Adrenal gland (tissue), 12 donors: ENCODE results near the gene TUBGCP6. TPM values are rescaled to one million over a fixed set of nuclear protein-coding genes. Genes with fewer than 3 reads are reported as not detected.

ENCODE experiments used
- DNase-seq, 7 donors: peaks; one replicate each; pipeline ENCODE4 v3.0.0-alpha.2; 2019 to 2020
- H3K27ac ChIP-seq, 5 donors: fragments of 200-600 bp; sonication (generic) in 4 of 5; 1 replicate in 3 of 5; 2 replicates in 2 of 5; pipeline versions ENCODE4 v1.5.1 to v1.8.0; 2016 to 2020; ENCODE audit warnings: mild to moderate bottlenecking in 1 of 5
- H3K27me3 ChIP-seq: fragments of 200-600 bp; 2 replicates; pipeline ENCODE4 v1.8.0; 2021
- H3K36me3 ChIP-seq, 2 donors: fragments of 200-600 bp; replicated peaks in 1 of 2; 1 replicate in 1 of 2; 2 replicates in 1 of 2; pipeline versions ENCODE4 v1.5.1 to v1.8.0; 2018 to 2022
- H3K4me1 ChIP-seq, 2 donors: fragments of 200-600 bp; replicated peaks in 1 of 2; 1 replicate in 1 of 2; 2 replicates in 1 of 2; pipeline versions ENCODE4 v1.5.1 to v1.8.0; 2018 to 2021
- H3K4me3 ChIP-seq, 4 donors: fragments of 200-600 bp; sonication (generic) in 3 of 4; one replicate each; pipeline ENCODE4 v1.5.1; 2016 to 2018
- H3K9me3 ChIP-seq, 3 donors: fragments of 200-600 bp; sonication (generic) in 1 of 3; replicated peaks in 1 of 3; 1 replicate in 2 of 3; 2 replicates in 1 of 3; pipeline versions ENCODE4 v1.5.1 to v1.8.0; 2016 to 2021
- POLR2A ChIP-seq, 2 donors: fragments of 450-650 bp; IDR thresholded peaks; one replicate each; pipeline ENCODE4 v1.6.1; 2017; ENCODE audit warnings: antibody characterized with exemption in 2 of 2, mild to moderate bottlenecking in 2 of 2, moderate library complexity in 1 of 2
- WGBS, 4 donors: extraction: QIAGEN DNeasy Blood & Tissue Kit in 2 of 4; methylation state at CpG; one replicate each; pipeline versions ENCODE4 v1.1.5 to v1.1.7; 2013 to 2017; 5-methylcytosine and 5-hydroxymethylcytosine counted together
- intact Hi-C, 2 donors: fragments of 100-400 bp; cut with DNase I; formaldehyde crosslinking; loops; one replicate each; pipeline versions ENCODE4 v1.14.1 to v1.15.0; 2022 to 2023
- polyA plus RNA-seq, 3 donors: library from polyadenylated mRNA; stranded (reverse); fragments of 200-250 nt in 2 of 3; fragments of 350-450 nt in 1 of 3; fragmentation: Illumina TruSeq in 1 of 3; extraction: RNeasy Lipid Tissue Mini Kit (QIAGEN cat#74804) in 1 of 3; gene quantifications; one replicate each; pipeline ENCODE4 v1.2.3, GENCODE V29; 2013 to 2014
- total RNA-seq, 9 donors: library from RNA; depleted of rRNA in 4 of 9; stranded (reverse); fragments of >200 nt in 4 of 9; fragments of 120-200 nt in 1 of 9; fragmentation: NEBNext Ultra II Directional in 1 of 9; extraction: Animal tissue kit (Norgen Biotek cat#: 25700) in 1 of 9; gene quantifications; one replicate each; pipeline versions ENCODE4 v1.1.0 to v1.2.4, GENCODE V29; 2013 to 2023
- TF ChIP-seq, protein P1 (sequence below), 6 experiments: fragments of 450-650 bp in 4 of 6; fragments of 200-600 bp in 2 of 6; sonication (generic) in 1 of 6; IDR thresholded peaks; 1 replicate in 5 of 6; 2 replicates in 1 of 6; pipeline versions ENCODE4 v1.5.1 to v1.8.0; 2016 to 2021; ENCODE audit warnings: antibody characterized with exemption in 6 of 6, mild to moderate bottlenecking in 2 of 6, moderate library complexity in 1 of 6
- donor health status: healthy with polysubstance abuse.
- donor health status: Bipolar disorder and iron deficiency.
- donor health status: DM: yes; HTN: yes; CAD: no.
- donor health status: DM: no; HTN: no; CAD: no.
- donor health status: DM: no; HTN: no; CAD: no.
- donor health status: DM: yes; HTN: yes; CAD: no.

Gene TUBGCP6
- total and polyA plus RNA-seq, 12 donors: 8.3 to 171 (median 47.4) TPM

GRCh38 chr22:50173311-50173982, 71.4 kb downstream of the TUBGCP6 start:
- no peaks in the 10 kb centered on the region for H3K36me3 ChIP-seq
- no peak overlapping the region for H3K4me3 ChIP-seq
- H3K4me1 ChIP-seq: peaks cover 4 to 6% of the 10 kb centered on the region in 2 donors
- DNase-seq: peak in 1 of 7 donors; percentile 52
- H3K9me3 ChIP-seq: no peaks in the 10 kb centered on the region
- intact Hi-C loops: no loop called here
- H3K27me3 ChIP-seq: peaks cover 17% of the 10 kb centered on the region
- WGBS, 4 donors: 76 to 84% (median 80%) methylated on average over 16 to 26 of the region's 26 CpGs
- TF ChIP-seq, protein P1, sequence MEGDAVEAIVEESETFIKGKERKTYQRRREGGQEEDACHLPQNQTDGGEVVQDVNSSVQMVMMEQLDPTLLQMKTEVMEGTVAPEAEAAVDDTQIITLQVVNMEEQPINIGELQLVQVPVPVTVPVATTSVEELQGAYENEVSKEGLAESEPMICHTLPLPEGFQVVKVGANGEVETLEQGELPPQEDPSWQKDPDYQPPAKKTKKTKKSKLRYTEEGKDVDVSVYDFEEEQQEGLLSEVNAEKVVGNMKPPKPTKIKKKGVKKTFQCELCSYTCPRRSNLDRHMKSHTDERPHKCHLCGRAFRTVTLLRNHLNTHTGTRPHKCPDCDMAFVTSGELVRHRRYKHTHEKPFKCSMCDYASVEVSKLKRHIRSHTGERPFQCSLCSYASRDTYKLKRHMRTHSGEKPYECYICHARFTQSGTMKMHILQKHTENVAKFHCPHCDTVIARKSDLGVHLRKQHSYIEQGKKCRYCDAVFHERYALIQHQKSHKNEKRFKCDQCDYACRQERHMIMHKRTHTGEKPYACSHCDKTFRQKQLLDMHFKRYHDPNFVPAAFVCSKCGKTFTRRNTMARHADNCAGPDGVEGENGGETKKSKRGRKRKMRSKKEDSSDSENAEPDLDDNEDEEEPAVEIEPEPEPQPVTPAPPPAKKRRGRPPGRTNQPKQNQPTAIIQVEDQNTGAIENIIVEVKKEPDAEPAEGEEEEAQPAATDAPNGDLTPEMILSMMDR (IDR thresholded peaks at IDR 0.05): no peak
- no peak for TF ChIP-seq POLR2A (IDR thresholded peaks at IDR 0.05)
- H3K27ac ChIP-seq: no peak overlapping the region

- peaks cover 4 to 6% of the 10 kb centered on the region in 2 donors for H3K4me1 ChIP-seq
- no peak overlapping the region for H3K4me3 ChIP-seq
- no peak for TF ChIP-seq POLR2A (IDR thresholded peaks at IDR 0.05)
- TF ChIP-seq, protein P1 (IDR thresholded peaks at IDR 0.05): no peak
- DNase-seq: no peak
- H3K36me3 ChIP-seq: no peaks in the 10 kb centered on the region
- H3K9me3 ChIP-seq: no peaks in the 10 kb centered on the region
- intact Hi-C loops: no loop called here
- peaks cover 6% of the 10 kb centered on the region for H3K27me3 ChIP-seq
- 76 to 90% (median 84%) methylated on average over 13 of the region's 13 CpGs for WGBS, 4 donors
- no peak overlapping the region for H3K27ac ChIP-seq
These were observed 72.8 kb downstream of the TUBGCP6 start for GRCh38 chr22:50171965-50172421.

GRCh38 chr22:50171319-50171964, 73.4 kb downstream of the TUBGCP6 start:
- H3K27ac ChIP-seq: no peak overlapping the region
- TF ChIP-seq, protein P1 (IDR thresholded peaks at IDR 0.05): no peak
- no peak for TF ChIP-seq POLR2A (IDR thresholded peaks at IDR 0.05)
- peak overlapping the region in 1 of 4 donors; percentile 86 for H3K4me3 ChIP-seq
- no peaks in the 10 kb centered on the region for H3K36me3 ChIP-seq
- peak in 1 of 7 donors; percentile 52 for DNase-seq
- peaks cover 4 to 6% of the 10 kb centered on the region in 2 donors for H3K4me1 ChIP-seq
- H3K9me3 ChIP-seq: no peaks in the 10 kb centered on the region
- peaks cover 6% of the 10 kb centered on the region for H3K27me3 ChIP-seq
- intact Hi-C loops: no loop called here
- WGBS, 4 donors: 84 to 88% (median 85%) methylated on average over 6 to 15 of the region's 15 CpGs

GRCh38 chr22:50170453-50171318, 74.1 kb downstream of the TUBGCP6 start, which contains the start of gene PANX2:
PANX2 (plus strand) TSS chr22:50170731; CDS start chr22:50170731, 0 bp downstream.
- TF ChIP-seq POLR2A (IDR thresholded peaks at IDR 0.05): no peak
- TF ChIP-seq, protein P1 (IDR thresholded peaks at IDR 0.05): no peak
- H3K27me3 ChIP-seq: peaks cover 6% of the 10 kb centered on the region
- 14 to 45% (median 30%) methylated on average over 8 to 80 of the region's 105 CpGs for WGBS, 4 donors
- no peaks in the 10 kb centered on the region for H3K36me3 ChIP-seq
- DNase-seq: no peak
- no peak within 1 kb of the TSS for H3K27ac ChIP-seq
- H3K4me3 ChIP-seq: peak within 1 kb of the TSS in 1 of 4 donors; percentile 86
- intact Hi-C loops: no loop called here
- H3K9me3 ChIP-seq: no peaks in the 10 kb centered on the region
- peaks cover 4 to 6% of the 10 kb centered on the region in 2 donors for H3K4me1 ChIP-seq
